IMR-90 (cell line): ENCODE measurements around the gene GRAMD4. TPM values are rescaled to one million over a fixed set of nuclear protein-coding genes. Genes with fewer than 3 reads are reported as not detected.

Experiments used
- ATAC-seq: fragments of 200-7000 bp; cut with Tn5 transposase; 2 replicates; pipeline ENCODE4 v1.9.1; 2020; ENCODE audit warnings: low read depth, mild to moderate bottlenecking, moderate library complexity
- BruUV-seq: library from RNA; stranded (reverse); fragments of 400-500 nt; replicated peaks from 2 replicates; lab custom pipeline; 2021; lab: Mats Ljungman, UMichigan
- CTCF ChIA-PET: fragments of 300-600 bp; formaldehyde crosslinking; extraction: SDS; loops from one replicate; lab custom pipeline; 2021; ENCODE audit warnings: antibody characterized with exemption; lab: Yijun Ruan, JAX
- POLR2A ChIA-PET: fragments of 300-600 bp; sonication (Branson Sonifier 250); formaldehyde crosslinking; loops from one replicate; lab custom pipeline; 2022; ENCODE audit warnings: antibody characterized with exemption; ENCODE audit not compliant: unreplicated experiment; lab: Charles Lee
- DNase-seq: peaks from one replicate; pipeline ENCODE4 v3.0.0; 2013
- H2AFZ ChIP-seq: replicated peaks from 2 replicates; pipeline ENCODE3; 2013; ENCODE audit warnings: low read length, mild to moderate bottlenecking; ENCODE audit not compliant: poor library complexity
- H2AK5ac ChIP-seq: 2 replicates; pipeline ENCODE4 v1.6.1; 2013; ENCODE audit warnings: low read depth, low read length, inconsistent platforms
- H2AK9ac ChIP-seq: replicated peaks from 2 replicates; pipeline ENCODE3; 2013; ENCODE audit warnings: mild to moderate bottlenecking, low read depth, low read length, moderate library complexity; ENCODE audit not compliant: poor library complexity
- H2BK120ac ChIP-seq: 2 replicates; pipeline ENCODE4 v1.6.1; 2013; ENCODE audit warnings: low read depth, low read length, inconsistent platforms
- H2BK15ac ChIP-seq: 3 replicates; pipeline ENCODE4 v1.6.1; 2013; ENCODE audit warnings: low read depth, low read length, inconsistent platforms
- H2BK20ac ChIP-seq: 2 replicates; pipeline ENCODE4 v1.6.1; 2013; ENCODE audit warnings: low read depth, mild to moderate bottlenecking, inconsistent platforms, low read length, moderate library complexity
- H2BK5ac ChIP-seq: 2 replicates; pipeline ENCODE4 v1.6.1; 2013; ENCODE audit warnings: mild to moderate bottlenecking, low read depth, low read length, inconsistent platforms; ENCODE audit not compliant: poor library complexity, severe bottlenecking
- H3K14ac ChIP-seq: replicated peaks from 2 replicates; pipeline ENCODE4 v1.6.1; 2013; ENCODE audit warnings: low read depth, low read length, inconsistent platforms
- H3K18ac ChIP-seq: 2 replicates; pipeline ENCODE4 v1.6.1; 2013; ENCODE audit warnings: low read depth, low read length, control low read depth
- H3K23ac ChIP-seq: 2 replicates; pipeline ENCODE4 v1.6.1; 2013; ENCODE audit warnings: low read depth, low read length, inconsistent platforms
- H3K27ac ChIP-seq: 2 replicates; pipeline ENCODE4 v1.5.1; 2013; ENCODE audit warnings: mild to moderate bottlenecking, control low read depth, low read length; ENCODE audit not compliant: insufficient read depth
- H3K27me3 ChIP-seq: 2 replicates; pipeline ENCODE4 v1.6.1; 2013; ENCODE audit warnings: low read length; ENCODE audit not compliant: control insufficient read depth, insufficient read depth
- H3K36me3 ChIP-seq: 2 replicates; pipeline ENCODE4 v1.6.1; 2013; ENCODE audit warnings: low read length, mixed read lengths; ENCODE audit not compliant: control insufficient read depth, insufficient read depth
- H3K4ac ChIP-seq: 2 replicates; pipeline ENCODE4 v1.6.1; 2013; ENCODE audit warnings: low read depth, low read length, inconsistent platforms
- H3K4me1 ChIP-seq: 2 replicates; pipeline ENCODE4 v1.6.1; 2013; ENCODE audit warnings: low read length, mixed read lengths; ENCODE audit not compliant: control insufficient read depth, insufficient read depth
- H3K4me2 ChIP-seq: 2 replicates; pipeline ENCODE4 v1.6.1; 2013; ENCODE audit warnings: low read depth, mild to moderate bottlenecking, control low read depth, low read length, moderate library complexity
- H3K4me3 ChIP-seq: 2 replicates; pipeline ENCODE4 v1.5.1; 2013; ENCODE audit warnings: low read depth, mild to moderate bottlenecking, control low read depth, low read length, moderate library complexity; ENCODE audit not compliant: insufficient read depth
- H3K56ac ChIP-seq: 2 replicates; pipeline ENCODE4 v1.6.1; 2013; ENCODE audit warnings: low read length, inconsistent platforms; ENCODE audit not compliant: insufficient read depth; ENCODE audit errors: extremely low read depth
- H3K79me1 ChIP-seq, 2 experiments: 2 replicates each; pipeline ENCODE4 v1.6.1; 2013; ENCODE audit warnings: low read length in 2 of 2, inconsistent platforms in 1 of 2, low read depth in 1 of 2
- H3K9ac ChIP-seq: 2 replicates; pipeline ENCODE4 v1.6.1; 2013; ENCODE audit warnings: low read depth, low read length, control low read depth
- H3K9me1 ChIP-seq: 2 replicates; pipeline ENCODE4 v1.6.1; 2013; ENCODE audit warnings: low read length, inconsistent platforms; ENCODE audit not compliant: insufficient read depth
- H3K9me3 ChIP-seq: 2 replicates; pipeline ENCODE4 v1.6.1; 2013; ENCODE audit warnings: low read length; ENCODE audit not compliant: control insufficient read depth, insufficient read depth
- H4K20me1 ChIP-seq: 2 replicates; pipeline ENCODE4 v1.6.1; 2013; ENCODE audit warnings: low read length, inconsistent platforms; ENCODE audit not compliant: insufficient read depth
- H4K5ac ChIP-seq: 2 replicates; pipeline ENCODE4 v1.6.1; 2013; ENCODE audit warnings: mild to moderate bottlenecking, low read depth, low read length, control low read depth
- H4K8ac ChIP-seq, 2 experiments: 2 replicates each; pipeline ENCODE4 v1.6.1; 2013; ENCODE audit warnings: low read depth in 2 of 2, low read length in 2 of 2, control low read depth in 1 of 2, inconsistent platforms in 1 of 2
- H4K91ac ChIP-seq: 2 replicates; pipeline ENCODE4 v1.6.1; 2013; ENCODE audit warnings: low read depth, low read length, inconsistent platforms; ENCODE audit not compliant: insufficient read depth
- BHLHE40 ChIP-seq: fragments of 150-350 bp; IDR thresholded peaks from 2 replicates; pipeline ENCODE4 v1.6.1; 2016; ENCODE audit warnings: mild to moderate bottlenecking, low read depth, low read length
- CEBPB ChIP-seq: IDR thresholded peaks from 2 replicates; pipeline ENCODE4 v1.6.1; 2012; ENCODE audit warnings: low read depth, low read length, improper control_type of control experiment
- CHD1 ChIP-seq: IDR thresholded peaks from 2 replicates; pipeline ENCODE4 v1.6.1; 2012; ENCODE audit warnings: low read depth, low read length, improper control_type of control experiment
- CTCF ChIP-seq: conservative IDR thresholded peaks from 2 replicates; pipeline ENCODE4 v1.5.1; 2012; ENCODE audit warnings: mild to moderate bottlenecking, low read depth, low read length, improper control_type of control experiment
- ELK1 ChIP-seq: fragments of 150-350 bp; IDR thresholded peaks from 2 replicates; pipeline ENCODE4 v1.6.1; 2016; ENCODE audit warnings: low read depth, mild to moderate bottlenecking, low read length, moderate library complexity, borderline replicate concordance
- FOS ChIP-seq: fragments of 150-350 bp; IDR thresholded peaks from 2 replicates; pipeline ENCODE4 v1.6.1; 2016; ENCODE audit warnings: low read depth, low read length
- MAFK ChIP-seq: IDR thresholded peaks from 2 replicates; pipeline ENCODE4 v1.6.1; 2012; ENCODE audit warnings: low read depth, low read length, improper control_type of control experiment
- MAZ ChIP-seq: IDR thresholded peaks from 2 replicates; pipeline ENCODE4 v1.6.1; 2012; ENCODE audit warnings: low read depth, mild to moderate bottlenecking, low read length, improper control_type of control experiment, moderate library complexity, borderline replicate concordance
- MXI1 ChIP-seq: IDR thresholded peaks from 2 replicates; pipeline ENCODE4 v1.6.1; 2012; ENCODE audit warnings: low read depth, mild to moderate bottlenecking, low read length, moderate library complexity, borderline replicate concordance
- NFE2L2 ChIP-seq: fragments of 150-350 bp; IDR thresholded peaks from 2 replicates; pipeline ENCODE4 v1.6.1; 2016; ENCODE audit warnings: low read depth, mild to moderate bottlenecking, low read length
- POLR2A ChIP-seq: IDR thresholded peaks from 2 replicates; pipeline ENCODE4 v1.6.1; 2012; ENCODE audit warnings: mild to moderate bottlenecking, low read depth, low read length
- RAD21 ChIP-seq: IDR thresholded peaks from 2 replicates; pipeline ENCODE4 v1.6.1; 2012; ENCODE audit warnings: low read length, improper control_type of control experiment
- RCOR1 ChIP-seq: IDR thresholded peaks from 2 replicates; pipeline ENCODE4 v1.6.1; 2012; ENCODE audit warnings: mild to moderate bottlenecking, low read length, improper control_type of control experiment; ENCODE audit not compliant: insufficient replicate concordance
- RFX5 ChIP-seq: IDR thresholded peaks from 2 replicates; pipeline ENCODE4 v1.8.0; 2012; ENCODE audit warnings: low read depth, mild to moderate bottlenecking, low read length, moderate library complexity
- SMC3 ChIP-seq: fragments of 150-350 bp; IDR thresholded peaks from 2 replicates; pipeline ENCODE4 v1.6.1; 2016; ENCODE audit warnings: low read depth, mild to moderate bottlenecking, antibody characterized with exemption, low read length, moderate library complexity
- USF2 ChIP-seq: fragments of 150-350 bp; IDR thresholded peaks from 2 replicates; pipeline ENCODE4 v1.6.1; 2017; ENCODE audit warnings: mild to moderate bottlenecking, antibody characterized with exemption, low read length, low read depth
- WGBS, 2 experiments: methylation state at CpG; one replicate each; pipeline versions ENCODE4 v1.1.5 to v1.1.7; 2013; ENCODE audit warnings: missing lambda C conversion rate in 2 of 2; ENCODE audit not compliant: insufficient read length in 1 of 2; ENCODE audit errors: extremely low coverage in 2 of 2; 5-methylcytosine and 5-hydroxymethylcytosine counted together
- dilution Hi-C: fragments of 300-500 bp; cut with HindIII; formaldehyde crosslinking; loops from one replicate; pipeline ENCODE4 v1.14.3; 2018; ENCODE audit warnings: low sequenced_read_pairs; ENCODE audit not compliant: unreplicated experiment
- in situ Hi-C: fragments of 300-500 bp; cut with MboI; formaldehyde crosslinking; loops from 3 replicates; pipeline ENCODE4 v1.14.3; 2019; ENCODE audit warnings: low sequenced_read_pairs, inconsistent platforms, mixed read lengths
- intact Hi-C: fragments of 100-400 bp; cut with micrococcal nuclease; formaldehyde crosslinking; loops from 2 replicates; pipeline ENCODE4 v1.10.0; 2022
- polyA plus RNA-seq, 3 experiments: library from polyadenylated mRNA; depleted of rRNA; stranded (reverse); fragments of >200 nt; gene quantifications; 2 replicates each; pipeline ENCODE4 v1.2.3, GENCODE V29; 2012; ENCODE audit warnings: low replicate concordance in 1 of 3
- total RNA-seq: library from RNA; depleted of rRNA; stranded (reverse); fragments of >200 nt; gene quantifications from 2 replicates; pipeline ENCODE4 v1.2.3, GENCODE V29; 2012

The GRAMD4 gene
- total and polyA plus RNA-seq, 2 of the 4 experiments (the other 2 are of a cell fraction), result 2.7 to 5.8 TPM

- no peak for DNase-seq
- Histone ChIP-seq H3K27ac (no peak overlapping the region), H3K9me1 (peaks cover 11% of the 10 kb centered on the region), H3K36me3 (peaks cover 59% of the 10 kb centered on the region), H2AK5ac (no peak overlapping the region), H3K4me3 (no peak overlapping the region), H3K4ac (no peak overlapping the region), H2BK120ac (no peak overlapping the region), H4K5ac (no peak overlapping the region), H3K56ac (no peak overlapping the region), H3K18ac (no peak overlapping the region), H2AFZ (no peak overlapping the region), H3K9ac (no peak overlapping the region), H2BK20ac (no peak overlapping the region), H2BK15ac (no peak overlapping the region), H3K27me3 (no peaks in the 10 kb centered on the region), H2BK5ac (no peak overlapping the region), H3K14ac (no peak overlapping the region), H4K91ac (no peak overlapping the region), H2AK9ac (no peak overlapping the region), H3K4me2 (no peak overlapping the region), H3K23ac (no peak overlapping the region), H4K20me1 (peaks cover 24% of the 10 kb centered on the region), H3K4me1 (peaks cover 11% of the 10 kb centered on the region), H4K8ac (no peak overlapping the region), H3K9me3 (no peaks in the 10 kb centered on the region), H3K79me1 (peaks cover 15 to 47% of the 10 kb centered on the region in 2 experiments)
- 93% methylated on average over 3 of the region's 11 CpGs; no CpG with 5 or more reads in 1 of the 2 experiments for WGBS, 2 experiments
- TF ChIP-seq ELK1 (no peak), FOS (no peak), RAD21 (no peak), NFE2L2 (no peak), RCOR1 (no peak), POLR2A (no peak), BHLHE40 (no peak), MAFK (no peak), CTCF (no peak), USF2 (no peak), CHD1 (no peak), RFX5 (no peak), CEBPB (no peak), MAZ (no peak), MXI1 (no peak), SMC3 (no peak)
- dilution Hi-C loops, result no loop called here
- ATAC-seq, result no peak
- BruUV-seq, result no TSS peak
- CTCF ChIA-PET, result no interaction called here
- intact Hi-C loops, result no loop called here
- in situ Hi-C loops, result no loop called here
- POLR2A ChIA-PET, result no interaction called here
Measured at GRCh38 chr22:46710806-46711205, 90.6 kb downstream of the GRAMD4 start.
